NCI-H748 (cell line): ENCODE data around the gene TNFSF13.
A peak's percentile ranks its signal among the peaks of the same experiment; 100 is the strongest.
"Not testable (repeated sequence)": the region's sequence is repeated elsewhere in the genome, so short reads cannot be mapped to it uniquely, and the experiment has no call there.

Experiments used
- DNase-seq: peaks from one replicate; lab custom pipeline; 2025; ENCODE audit not compliant: unreplicated experiment; lab: John Stamatoyannopoulos, UW

Gene TNFSF13

DNA sequence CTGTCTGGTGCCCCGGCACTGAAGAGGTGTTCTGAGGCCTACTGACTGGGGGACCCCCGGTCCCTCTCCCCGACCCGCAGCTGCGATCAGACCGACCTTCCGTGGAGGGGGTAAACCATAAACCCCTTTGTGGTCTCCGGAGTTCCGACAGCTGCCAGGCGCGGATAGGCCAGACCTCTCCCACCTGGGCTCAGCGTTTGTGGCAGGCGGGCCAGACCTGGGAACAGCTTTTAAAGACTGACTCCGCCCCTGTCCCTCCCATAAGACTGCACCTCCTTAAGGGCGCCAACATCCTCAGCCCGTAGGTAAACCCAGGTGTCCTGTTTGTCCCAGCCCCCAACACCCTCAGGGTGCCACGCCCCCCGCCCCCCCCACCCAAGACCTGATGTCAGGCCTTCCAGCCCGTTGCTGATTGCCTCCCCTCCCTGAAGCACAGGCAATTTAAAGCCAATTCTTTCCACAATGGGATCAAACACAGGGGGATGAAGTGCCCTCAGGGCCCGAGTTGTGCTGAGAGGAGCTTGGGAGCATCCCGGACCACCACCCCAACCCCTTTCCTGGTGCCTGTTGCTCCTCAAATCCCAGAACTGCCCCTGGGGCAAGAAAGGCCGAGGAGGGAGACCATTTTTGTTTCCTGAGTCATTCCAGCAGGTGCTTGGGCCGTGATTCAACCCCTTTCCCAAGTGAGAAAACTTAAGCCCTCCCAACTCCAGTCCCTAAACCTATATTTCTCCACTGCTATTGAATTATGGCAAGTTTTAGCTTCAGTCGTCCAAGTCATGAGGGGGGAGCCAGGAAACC lies 31.5 kb downstream of the TNFSF13 start, which contains the start of gene SOX15:
SOX15 (minus strand) TSS at position 204 of the 801 bp plus-strand sequence. CDS start 418 bp downstream, outside the sequence.
- DNase-seq, result peak; percentile 26

DNA sequence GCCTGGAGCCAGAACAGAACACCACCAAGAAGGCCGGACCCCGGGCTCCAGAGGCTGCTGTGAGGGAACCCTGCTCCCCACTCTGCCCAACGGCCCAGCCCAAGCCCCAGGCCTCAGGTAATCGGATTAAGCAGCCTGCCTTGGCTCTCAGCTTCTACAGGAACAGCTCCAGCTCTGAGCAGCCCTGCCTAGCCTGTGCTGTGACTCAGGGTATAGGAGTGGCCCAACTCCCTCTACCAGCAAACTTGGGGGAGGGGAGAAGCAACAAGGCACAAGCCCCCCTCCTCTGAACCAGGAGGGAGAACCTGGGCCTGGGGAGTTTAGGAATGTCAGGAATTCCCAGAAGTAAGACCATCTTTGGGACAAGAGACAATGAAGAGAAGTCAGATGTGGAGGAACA lies 32.2 kb downstream of the TNFSF13 start:
- no peak for DNase-seq

DNA sequence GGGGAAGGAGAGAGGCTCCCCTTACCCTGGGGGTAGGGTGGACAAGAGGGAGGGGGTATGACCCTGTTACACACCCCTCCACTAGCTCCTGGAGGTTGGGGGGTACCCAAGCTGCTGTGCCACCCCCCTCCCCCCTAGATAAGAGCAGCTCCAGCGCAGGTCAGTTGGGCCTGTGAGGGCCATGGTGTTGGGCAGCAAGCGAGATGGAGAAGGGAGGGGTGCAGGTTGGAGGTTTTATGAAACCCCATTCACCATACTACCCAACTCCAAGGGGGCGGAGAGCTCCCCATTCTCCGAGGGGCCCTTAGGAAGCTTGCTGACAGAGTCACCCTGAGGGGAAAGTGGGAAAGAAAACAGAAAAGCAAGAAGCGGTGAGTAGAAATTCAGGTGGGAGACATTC lies 33.0 kb downstream of the TNFSF13 start:
- no peak for DNase-seq

DNA sequence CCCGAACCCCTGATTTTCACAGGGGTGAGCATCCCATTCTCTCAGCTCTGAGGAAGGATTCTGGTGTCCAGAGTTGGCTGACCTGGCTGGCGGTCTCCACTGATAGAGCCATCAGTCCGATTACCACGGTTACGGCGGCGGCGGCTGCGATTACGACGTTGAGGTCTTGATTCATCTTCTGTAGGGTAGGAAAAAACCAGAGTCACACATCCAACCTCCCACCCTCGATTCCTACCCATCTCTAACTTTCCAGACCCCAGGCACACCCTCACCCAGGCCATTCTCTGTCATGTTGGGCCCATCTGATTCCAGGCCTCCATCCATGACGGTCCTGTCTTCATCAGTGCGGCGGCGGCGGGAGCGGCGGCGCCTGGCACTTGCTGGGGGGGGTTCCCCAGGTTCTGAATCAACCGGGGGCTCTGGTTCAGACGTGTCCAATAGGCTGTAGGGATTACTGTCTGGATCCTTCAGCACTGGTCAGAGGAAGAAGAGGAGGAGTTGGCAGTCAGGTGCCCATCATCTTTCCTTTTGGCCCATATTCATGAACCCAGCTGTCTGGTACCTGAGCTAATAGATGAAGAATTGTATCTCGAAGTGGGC lies 34.0 kb downstream of the TNFSF13 start:
- DNase-seq, result no peak

DNA sequence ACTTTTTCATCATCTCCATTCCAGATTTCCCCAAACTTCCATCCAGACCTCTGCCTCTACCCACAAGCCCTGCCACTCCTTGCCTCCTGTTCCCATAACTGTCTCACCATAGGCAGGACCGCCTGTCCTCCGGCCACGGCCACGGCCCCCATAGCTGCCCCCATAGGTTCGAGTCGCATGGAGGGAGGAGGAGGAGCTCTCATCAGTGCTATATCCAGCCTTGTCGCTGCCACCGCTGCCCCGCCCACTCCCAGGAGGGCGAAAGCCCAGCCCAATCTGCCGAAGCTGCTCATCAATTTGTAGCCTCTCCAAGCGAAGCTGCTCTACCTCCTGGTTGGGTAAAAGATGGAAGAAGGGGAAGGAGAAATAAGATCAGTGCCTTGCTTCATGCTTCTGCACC lies 34.7 kb downstream of the TNFSF13 start:
- DNase-seq, result no peak

DNA sequence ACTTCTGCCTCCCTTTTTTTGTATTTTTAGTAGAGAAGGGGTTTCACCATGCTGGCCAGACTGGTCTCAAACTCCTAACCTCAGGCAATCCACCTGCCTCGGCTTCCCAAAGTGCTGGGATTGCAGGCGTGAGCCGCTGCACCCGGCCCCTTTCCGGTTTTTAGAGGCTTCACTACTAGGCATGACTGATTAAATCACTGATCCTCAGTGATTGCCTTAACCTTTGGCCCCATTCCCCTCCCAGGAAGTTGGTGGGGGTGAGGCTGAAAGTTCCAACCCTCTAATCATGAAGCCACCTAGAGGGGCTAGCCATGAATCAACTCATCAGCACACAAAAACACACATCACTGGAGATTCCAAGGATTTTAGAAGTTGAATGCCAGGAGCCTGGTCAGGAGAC lies 39.0 kb downstream of the TNFSF13 start:
- DNase-seq, result not testable (repeated sequence)

DNA sequence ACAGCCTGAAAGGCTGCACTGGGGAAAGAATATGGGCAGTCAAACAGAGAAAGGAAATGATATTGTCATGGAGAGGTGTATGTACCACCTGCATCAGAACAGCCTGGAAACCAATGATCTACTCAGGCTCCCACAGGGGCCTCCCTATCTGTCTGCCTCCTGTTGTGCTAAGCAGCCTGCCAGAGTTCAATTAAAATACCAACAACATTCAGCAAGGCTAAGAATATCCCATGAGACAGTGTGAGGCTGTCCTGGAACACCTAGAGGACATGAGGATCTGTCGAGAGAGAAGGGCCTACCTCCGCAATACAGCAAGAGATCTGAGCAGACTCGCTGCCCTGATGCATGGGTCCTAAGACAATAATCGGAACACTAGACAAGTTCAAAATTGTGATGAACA lies 47.7 kb downstream of the TNFSF13 start:
- DNase-seq, result no peak

DNA sequence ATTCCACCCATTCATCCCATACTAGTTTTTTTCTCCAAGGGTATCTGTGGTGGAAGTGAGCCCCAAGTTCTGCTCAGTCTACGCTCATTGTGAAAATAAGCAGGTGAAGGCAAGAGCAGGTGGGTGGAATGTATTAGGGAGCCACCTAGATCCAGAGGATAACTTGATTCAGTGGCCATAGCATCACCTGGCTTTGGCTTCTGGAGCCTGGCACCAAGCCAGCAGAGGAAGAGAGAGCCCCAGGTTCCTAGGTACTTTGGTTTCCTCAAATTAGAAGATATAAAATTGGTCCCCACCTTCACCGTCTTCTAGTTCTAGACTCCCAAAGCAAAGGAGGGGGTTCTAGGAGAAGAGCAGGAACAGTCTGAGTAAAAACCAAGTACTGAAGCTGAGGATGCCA lies 52.1 kb downstream of the TNFSF13 start:
- peak; percentile 29 for DNase-seq
